ENCODE results near the gene DPEP1. TPM values are rescaled to one million over a fixed set of nuclear protein-coding genes. Genes with fewer than 3 reads are reported as not detected.
"Not testable (repeated sequence)": the region's sequence is repeated elsewhere in the genome, so short reads cannot be mapped to it uniquely, and the experiment has no call there.

The DPEP1 gene
- total RNA-seq, 1 donor from 2014 or later, result 36.3 TPM

GRCh38 chr16:89667633-89668032, 54.2 kb downstream of the DPEP1 start:
- no peak for TF ChIP-seq CTCF (IDR thresholded peaks at IDR 0.05; ENCODE audit: unreplicated experiment)
- Mint-ChIP-seq H3K9me3 (ENCODE audit: low read depth) (peaks cover 7% of the 10 kb centered on the region), H3K36me3 (ENCODE audit: insufficient read depth) (peaks cover 36% of the 10 kb centered on the region), H3K4me3 (ENCODE audit: low read depth) (no peak overlapping the region), H3K27me3 (no peaks in the 10 kb centered on the region), H3K4me1 (ENCODE audit: low read depth) (no peaks in the 10 kb centered on the region), H3K27ac (no peak overlapping the region)
- DNase-seq (ENCODE audit: low spot score, unreplicated experiment), result no peak

GRCh38 chr16:89668790-89669158, 55.3 kb downstream of the DPEP1 start:
- Mint-ChIP-seq H3K27ac (no peak overlapping the region), H3K9me3 (ENCODE audit: low read depth) (peaks cover 7% of the 10 kb centered on the region), H3K4me3 (ENCODE audit: low read depth) (no peak overlapping the region), H3K27me3 (no peaks in the 10 kb centered on the region), H3K4me1 (ENCODE audit: low read depth) (no peaks in the 10 kb centered on the region), H3K36me3 (ENCODE audit: insufficient read depth) (peaks cover 27% of the 10 kb centered on the region)
- no peak for DNase-seq (ENCODE audit: low spot score, unreplicated experiment)
- no peak for TF ChIP-seq CTCF (IDR thresholded peaks at IDR 0.05; ENCODE audit: unreplicated experiment)

- DNase-seq (ENCODE audit: low spot score, unreplicated experiment), result no peak
- H3K36me3 Mint-ChIP-seq (ENCODE audit: insufficient read depth), result peaks cover 22% of the 10 kb centered on the region
- no peaks in the 10 kb centered on the region for H3K27me3 Mint-ChIP-seq
- H3K4me3 Mint-ChIP-seq (ENCODE audit: low read depth), result no peak overlapping the region
- TF ChIP-seq CTCF (IDR thresholded peaks at IDR 0.05; ENCODE audit: unreplicated experiment), result no peak
- H3K4me1 Mint-ChIP-seq (ENCODE audit: low read depth), result no peaks in the 10 kb centered on the region
- no peak overlapping the region for H3K27ac Mint-ChIP-seq
- H3K9me3 Mint-ChIP-seq (ENCODE audit: low read depth), result peaks cover 7% of the 10 kb centered on the region
Measured at GRCh38 chr16:89669755-89670154, 56.3 kb downstream of the DPEP1 start.

GRCh38 chr16:89670496-89671431, 57.3 kb downstream of the DPEP1 start:
- DNase-seq (ENCODE audit: low spot score, unreplicated experiment), result no peak
- no peaks in the 10 kb centered on the region for H3K27me3 Mint-ChIP-seq
- H3K4me1 Mint-ChIP-seq (ENCODE audit: low read depth), result no peaks in the 10 kb centered on the region
- H3K36me3 Mint-ChIP-seq (ENCODE audit: insufficient read depth), result peaks cover 24% of the 10 kb centered on the region
- H3K9me3 Mint-ChIP-seq (ENCODE audit: low read depth), result peaks cover 7% of the 10 kb centered on the region
- peak overlapping the region; percentile 73 for H3K27ac Mint-ChIP-seq
- H3K4me3 Mint-ChIP-seq (ENCODE audit: low read depth), result no peak overlapping the region
- no peak for TF ChIP-seq CTCF (IDR thresholded peaks at IDR 0.05; ENCODE audit: unreplicated experiment)

- not testable (repeated sequence) for H3K9me3 Mint-ChIP-seq (ENCODE audit: low read depth); H3K27ac Mint-ChIP-seq; H3K4me1 Mint-ChIP-seq (ENCODE audit: low read depth); H3K4me3 Mint-ChIP-seq (ENCODE audit: low read depth); DNase-seq (ENCODE audit: low spot score, unreplicated experiment); H3K27me3 Mint-ChIP-seq
- peaks cover 18% of the 10 kb centered on the region for H3K36me3 Mint-ChIP-seq (ENCODE audit: insufficient read depth)
Measured at GRCh38 chr16:89671565-89671964, 58.1 kb downstream of the DPEP1 start.

Data from progenitor cell of endocrine pancreas (in vitro differentiated cells).